HepG2 (cell line): ENCODE data around the gene ADGRG6. TPM values are rescaled to one million over a fixed set of nuclear protein-coding genes. Genes with fewer than 3 reads are reported as not detected.
A peak's percentile ranks its signal among the peaks of the same experiment; 100 is the strongest.

ENCODE experiments used
- ATAC-seq: fragments of 200-7000 bp; cut with Tn5 transposase; 3 replicates; pipeline ENCODE4 v1.9.1; 2020; ENCODE audit warnings: mild to moderate bottlenecking, moderate library complexity
- BruUV-seq: library from RNA; stranded (reverse); fragments of 400-500 nt; replicated peaks from 2 replicates; lab custom pipeline; 2021; lab: Mats Ljungman, UMichigan
- CTCF ChIA-PET: fragments of 300-600 bp; formaldehyde crosslinking; extraction: SDS; loops from one replicate; lab custom pipeline; 2021; ENCODE audit warnings: low total read pairs, inconsistent platforms, low intra/inter-chr PET ratio; lab: Yijun Ruan, JAX
- POLR2A ChIA-PET: fragments of 350-600 bp; sonication (Branson Sonifier 250); formaldehyde crosslinking; loops from one replicate; lab custom pipeline; 2020; ENCODE audit warnings: antibody characterized with exemption, inconsistent platforms; lab: Yijun Ruan, JAX
- DNase-seq: peaks from one replicate; pipeline ENCODE4 v3.0.0-alpha.2; 2015; ENCODE audit warnings: low spot score
- FAIRE-seq: peaks from 3 replicates; lab custom pipeline; 2011; peaks lifted over from hg19 to GRCh38; lab: Jason Lieb, UNC
- H2AFZ ChIP-seq: one replicate; pipeline ENCODE4 v1.6.1; 2011; ENCODE audit warnings: low read length, inconsistent platforms
- H3K27ac ChIP-seq: fragments of 300-600 bp; 3 replicates; pipeline ENCODE4 v1.8.0; 2011; ENCODE audit warnings: mixed run types, mild to moderate bottlenecking, mixed read lengths, low read length, inconsistent platforms; ENCODE audit not compliant: insufficient read depth; ENCODE audit errors: extremely low read length
- H3K27me3 ChIP-seq, 2 experiments: fragments of 200-600 bp in 1 of 2; 2 replicates in 1 of 2; 3 replicates in 1 of 2; pipeline versions ENCODE4 v1.6.0 to v1.8.0; 2011; ENCODE audit warnings: low read length in 2 of 2, mild to moderate bottlenecking in 2 of 2, moderate library complexity in 2 of 2, inconsistent platforms in 1 of 2; ENCODE audit not compliant: insufficient read depth in 2 of 2, control insufficient read depth in 1 of 2
- H3K36me3 ChIP-seq, 2 experiments: fragments of 200-600 bp in 1 of 2; replicated peaks in 1 of 2; 2 replicates in 1 of 2; 3 replicates in 1 of 2; pipeline versions ENCODE4 v1.5.1 to v1.8.0; 2011; ENCODE audit warnings: low read length in 2 of 2, inconsistent platforms in 1 of 2; ENCODE audit not compliant: insufficient read depth in 2 of 2, control insufficient read depth in 1 of 2
- H3K4me1 ChIP-seq: 2 replicates; pipeline ENCODE4 v1.5.1; 2012; ENCODE audit warnings: low read length, inconsistent platforms; ENCODE audit not compliant: insufficient read depth
- H3K4me2 ChIP-seq: 2 replicates; pipeline ENCODE4 v1.6.0; 2011; ENCODE audit warnings: low read depth, low read length, inconsistent platforms
- H3K4me3 ChIP-seq, 3 experiments: fragments of 200-600 bp in 1 of 3; sonication (generic), shearing (Covaris generic) in 1 of 3; replicated peaks in 1 of 3; 2 replicates each; pipeline ENCODE4 v1.5.1; 2011 to 2016; ENCODE audit warnings: low read length in 3 of 3, inconsistent platforms in 2 of 3, low read depth in 2 of 3, mild to moderate bottlenecking in 2 of 3, control low read depth in 1 of 3, mixed read lengths in 1 of 3; ENCODE audit not compliant: insufficient read depth in 1 of 3
- H3K79me2 ChIP-seq: one replicate; pipeline ENCODE4 v1.6.1; 2011; ENCODE audit warnings: low read length, inconsistent platforms; ENCODE audit not compliant: insufficient read depth
- H3K9ac ChIP-seq: 2 replicates; pipeline ENCODE4 v1.6.0; 2011; ENCODE audit warnings: mild to moderate bottlenecking, low read depth, low read length, inconsistent platforms; ENCODE audit not compliant: insufficient read depth
- H3K9me3 ChIP-seq: 2 replicates; pipeline ENCODE4 v1.5.1; 2012; ENCODE audit warnings: mild to moderate bottlenecking, low read length
- H4K20me1 ChIP-seq: 2 replicates; pipeline ENCODE4 v1.6.0; 2011; ENCODE audit warnings: inconsistent platforms, mild to moderate bottlenecking, low read length, moderate library complexity; ENCODE audit not compliant: insufficient read depth
- AGO2 ChIP-seq: fragments of 200-400 bp; formaldehyde crosslinking; optimal IDR thresholded peaks from 2 replicates; pipeline ENCODE3; 2017; ENCODE audit warnings: mild to moderate bottlenecking, low read depth, low read length, moderate library complexity
- CREB1 ChIP-seq, 2 experiments: fragments of 450-650 bp in 1 of 2; IDR thresholded peaks; 2 replicates each; pipeline ENCODE4 v1.6.1; 2016 to 2017; ENCODE audit warnings: control low read depth in 1 of 2, mild to moderate bottlenecking in 1 of 2, missing compliant biosample characterization in 1 of 2, missing genetic modification characterization in 1 of 2
- EEA1 ChIP-seq: sonication (generic); formaldehyde crosslinking; IDR thresholded peaks from 2 replicates; pipeline ENCODE4 v1.5.1; 2020; ENCODE audit warnings: mild to moderate bottlenecking, missing genetic modification reagents, borderline replicate concordance
- MTA1 ChIP-seq: sonication (generic); formaldehyde crosslinking; IDR thresholded peaks from 2 replicates; pipeline ENCODE4 v1.4.0; 2020; ENCODE audit warnings: missing genetic modification reagents, mild to moderate bottlenecking, borderline replicate concordance
- MTERF4 ChIP-seq: sonication (generic); formaldehyde crosslinking; IDR thresholded peaks from 2 replicates; pipeline ENCODE4 v1.8.0; 2023; ENCODE audit warnings: mild to moderate bottlenecking, missing genetic modification reagents
- NR1H2 ChIP-seq: sonication (generic); formaldehyde crosslinking; IDR thresholded peaks from 2 replicates; pipeline ENCODE4 v1.8.1; 2022; ENCODE audit warnings: low read depth, missing genetic modification reagents, borderline replicate concordance
- PAXIP1 ChIP-seq: sonication (generic); formaldehyde crosslinking; conservative IDR thresholded peaks from 2 replicates; pipeline ENCODE4 v1.4.0; 2020; ENCODE audit warnings: mild to moderate bottlenecking, missing genetic modification reagents, moderate library complexity
- RAD51 ChIP-seq: fragments of 450-650 bp; IDR thresholded peaks from 2 replicates; pipeline ENCODE4 v1.6.1; 2016; ENCODE audit warnings: borderline replicate concordance
- SALL2 ChIP-seq: sonication (generic); formaldehyde crosslinking; IDR thresholded peaks from 2 replicates; pipeline ENCODE4 v1.8.1; 2023; ENCODE audit warnings: mild to moderate bottlenecking, missing genetic modification reagents, inconsistent platforms
- SNRNP70 ChIP-seq: fragments of 200-400 bp; formaldehyde crosslinking; IDR thresholded peaks from 2 replicates; pipeline ENCODE4 v1.6.1; 2017; ENCODE audit warnings: mild to moderate bottlenecking, low read depth, low read length, moderate library complexity
- SOX5 ChIP-seq: IDR thresholded peaks from 2 replicates; pipeline ENCODE4 v1.6.1; 2016; ENCODE audit warnings: borderline replicate concordance
- XBP1 ChIP-seq: sonication (generic); formaldehyde crosslinking; IDR thresholded peaks from 2 replicates; pipeline ENCODE4 v1.5.0; 2020; ENCODE audit warnings: missing genetic modification reagents
- ZBTB26 ChIP-seq: IDR thresholded peaks from 2 replicates; pipeline ENCODE4 v1.6.1; 2016; ENCODE audit warnings: missing compliant biosample characterization, missing genetic modification reagents, borderline replicate concordance
- ZFP82 ChIP-seq: sonication (generic); formaldehyde crosslinking; IDR thresholded peaks from 2 replicates; pipeline ENCODE4 v1.5.1; 2020; ENCODE audit warnings: mild to moderate bottlenecking, missing genetic modification reagents, borderline replicate concordance
- ZNF124 ChIP-seq: sonication (generic); formaldehyde crosslinking; IDR thresholded peaks from 2 replicates; pipeline ENCODE4 v1.4.0; 2020; ENCODE audit warnings: missing genetic modification reagents
- ZNF17 ChIP-seq: sonication (generic); formaldehyde crosslinking; IDR thresholded peaks from 2 replicates; pipeline ENCODE4 v1.5.0; 2020; ENCODE audit warnings: mild to moderate bottlenecking, missing genetic modification reagents
- ZNF367 ChIP-seq: sonication (generic); formaldehyde crosslinking; IDR thresholded peaks from 2 replicates; pipeline ENCODE4 v1.4.0; 2020; ENCODE audit warnings: missing genetic modification reagents, borderline replicate concordance
- ZNF546 ChIP-seq: sonication (generic); formaldehyde crosslinking; conservative IDR thresholded peaks from 2 replicates; pipeline ENCODE4 v1.8.1; 2023; ENCODE audit warnings: mild to moderate bottlenecking, missing genetic modification reagents
- WGBS: methylation state at CpG from one replicate; pipeline ENCODE4 v1.1.6; 2017; ENCODE audit warnings: low lambda C conversion rate; 5-methylcytosine and 5-hydroxymethylcytosine counted together
- in situ Hi-C: cut with HindIII; loops from 2 replicates; pipeline ENCODE4 v1.10.0; 2017; ENCODE audit warnings: low pct_unique_long_range_greater_than_20kb; ENCODE audit not compliant: extremely low pct_ligation_motif_present
- intact Hi-C: fragments of 100-400 bp; cut with micrococcal nuclease; formaldehyde crosslinking; loops from one replicate; pipeline ENCODE4 v1.10.0; 2022; ENCODE audit not compliant: unreplicated experiment
- polyA plus RNA-seq, 8 experiments: library from polyadenylated mRNA; depleted of rRNA in 3 of 8; stranded (reverse) in 7 of 8; unstranded in 1 of 8; fragments of >200 nt; fragmentation: Illumina TruSeq in 4 of 8; extraction: Trizol in 4 of 8; gene quantifications; 2 replicates each; pipeline versions ENCODE4 v1.2.1 to v1.2.3, GENCODE V29; 2011 to 2016; ENCODE audit warnings: low read depth in 4 of 8, missing spikeins in 1 of 8, mixed read lengths in 1 of 8; ENCODE audit not compliant: insufficient read depth in 1 of 8
- total RNA-seq, 5 experiments: library from RNA; depleted of rRNA; stranded (reverse); fragments of >200 nt; fragmentation: Illumina TruSeq; extraction: Trizol; gene quantifications; 2 replicates each; pipeline ENCODE4 v1.2.3, GENCODE V29; 2016; ENCODE audit warnings: low read depth in 1 of 5

ADGRG6 gene
- total and polyA plus RNA-seq, 2 of the 13 experiments (the other 11 are each of a cell fraction or from before 2014, with no cell fraction given) = 129 to 249 TPM

GRCh38 chr6:142407685-142408273 is 106.0 kb downstream of the ADGRG6 start:
- H3K4me3 ChIP-seq = no peak overlapping the region
- ATAC-seq = no peak
- no peak overlapping the region for H3K4me2 ChIP-seq
- intact Hi-C loops = no loop called here
- in situ Hi-C loops = no loop called here
- no peak overlapping the region for H3K27ac ChIP-seq
- no peaks in the 10 kb centered on the region for H3K27me3 ChIP-seq
- ChIA-PET POLR2A (no interaction called here), CTCF (no interaction called here)
- WGBS = 89% methylated on average over 3 of the region's 3 CpGs
- H3K36me3 ChIP-seq = peaks cover 20 to 86% of the 10 kb centered on the region in 2 experiments
- H3K9ac ChIP-seq = no peak overlapping the region
- DNase-seq = no peak
- FAIRE-seq = no peak
- H2AFZ ChIP-seq = no peak overlapping the region
- no TSS peak for BruUV-seq
- no peaks in the 10 kb centered on the region for H4K20me1 ChIP-seq
- H3K79me2 ChIP-seq = no peaks in the 10 kb centered on the region
- H3K9me3 ChIP-seq = no peaks in the 10 kb centered on the region
- peaks cover 23% of the 10 kb centered on the region for H3K4me1 ChIP-seq
- TF ChIP-seq ZNF17 (CRISPR knock-in tag) (no peak), MTA1 (no peak), SOX5 (CRISPR knock-in tag) (no peak), ZNF367 (CRISPR knock-in tag) (no peak), ZNF124 (CRISPR knock-in tag) (no peak), AGO2 (peak; percentile 11), XBP1 (CRISPR knock-in tag) (no peak), PAXIP1 (CRISPR knock-in tag) (no peak), EEA1 (CRISPR knock-in tag) (no peak), SALL2 (CRISPR knock-in tag) (no peak), ZBTB26 (CRISPR knock-in tag) (no peak), CREB1 (IDR thresholded peaks at IDR 0.05) (no peak), CREB1 (CRISPR knock-in tag; IDR thresholded peaks at IDR 0.05) (0 out of 2 replicates have a peak, but pooled peaks have one; percentile 24), ZFP82 (CRISPR knock-in tag) (no peak), SNRNP70 (no peak), RAD51 (no peak), ZNF546 (CRISPR knock-in tag) (no peak), MTERF4 (no peak), NR1H2 (CRISPR knock-in tag) (no peak)
